DMS 273 (cell line): ENCODE results near the gene LCN6.

Experiments used
- DNase-seq: peaks from one replicate; lab custom pipeline; 2025; ENCODE audit not compliant: unreplicated experiment; lab: John Stamatoyannopoulos, UW

The LCN6 gene

GRCh38 chr9:136694163-136694871, 54.0 kb downstream of the LCN6 start:
- peak; percentile 74 for DNase-seq
